ENCODE data around the gene RCAN2.

RCAN2 gene

GRCh38 chr6:46262928-46263706 lies 228.1 kb downstream of the RCAN2 start:
- DNase-seq (ENCODE audit: low read depth in 2 of 2) = no peak

GRCh38 chr6:46258249-46258648 lies 233.0 kb downstream of the RCAN2 start:
- DNase-seq (ENCODE audit: low read depth in 2 of 2) = no peak

GRCh38 chr6:46255528-46255927 lies 235.7 kb downstream of the RCAN2 start:
- DNase-seq (ENCODE audit: low read depth in 2 of 2) = no peak

- DNase-seq (ENCODE audit: low read depth in 2 of 2) = no peak
These were observed 236.3 kb downstream of the RCAN2 start for GRCh38 chr6:46254946-46255345.

GRCh38 chr6:46254331-46254730 lies 236.9 kb downstream of the RCAN2 start:
- no peak for DNase-seq (ENCODE audit: low read depth in 2 of 2)

GRCh38 chr6:46251583-46252339 lies 239.5 kb downstream of the RCAN2 start:
- no peak for DNase-seq (ENCODE audit: low read depth in 2 of 2)

- DNase-seq (ENCODE audit: low read depth in 2 of 2) = no peak
These were observed 243.1 kb downstream of the RCAN2 start for GRCh38 chr6:46248143-46248542.

- DNase-seq (ENCODE audit: low read depth in 2 of 2) = no peak
These were observed 244.5 kb downstream of the RCAN2 start for GRCh38 chr6:46246727-46247126.

GRCh38 chr6:46246081-46246480 lies 245.2 kb downstream of the RCAN2 start:
- no peak for DNase-seq (ENCODE audit: low read depth in 2 of 2)

- DNase-seq (ENCODE audit: low read depth in 2 of 2) = no peak
These were observed 246.6 kb downstream of the RCAN2 start for GRCh38 chr6:46244670-46245069.

- no peak for DNase-seq (ENCODE audit: low read depth in 2 of 2)
These were observed 247.5 kb downstream of the RCAN2 start for GRCh38 chr6:46243754-46244153.

GRCh38 chr6:46242921-46243320 lies 248.3 kb downstream of the RCAN2 start:
- DNase-seq (ENCODE audit: low read depth in 2 of 2) = no peak

- no peak for DNase-seq (ENCODE audit: low read depth in 2 of 2)
These were observed 250.2 kb downstream of the RCAN2 start for GRCh38 chr6:46240866-46241565.

GRCh38 chr6:46236752-46237151 lies 254.5 kb downstream of the RCAN2 start:
- DNase-seq (ENCODE audit: low read depth in 2 of 2) = no peak

GRCh38 chr6:46235242-46235641 lies 256.0 kb downstream of the RCAN2 start:
- no peak for DNase-seq (ENCODE audit: low read depth in 2 of 2)

- DNase-seq (ENCODE audit: low read depth in 2 of 2) = no peak
These were observed 256.5 kb downstream of the RCAN2 start for GRCh38 chr6:46234700-46235099.

- no peak for DNase-seq (ENCODE audit: low read depth in 2 of 2)
These were observed 257.1 kb downstream of the RCAN2 start for GRCh38 chr6:46234156-46234556.

GRCh38 chr6:46233129-46233528 lies 258.1 kb downstream of the RCAN2 start:
- DNase-seq (ENCODE audit: low read depth in 2 of 2) = no peak

GRCh38 chr6:46222286-46222685 lies 269.0 kb downstream of the RCAN2 start:
- DNase-seq (ENCODE audit: low read depth in 2 of 2) = no peak

- no peak for DNase-seq (ENCODE audit: low read depth in 2 of 2)
These were observed 269.9 kb downstream of the RCAN2 start for GRCh38 chr6:46221222-46221793.

- no peak for DNase-seq (ENCODE audit: low read depth in 2 of 2)
These were observed 270.7 kb downstream of the RCAN2 start for GRCh38 chr6:46220352-46221221.

Measured in stimulated activated CD4-positive, alpha-beta T cell treated with anti-CD3 and anti-CD28 coated beads, Interleukin-1b, Interleukin-23, amount 100 ng/mL, for 4 hours (primary cell).